SU-DHL-6 (cell line): ENCODE results near the gene DHX9.

Source experiments
- H2AFZ ChIP-seq: fragments of 200-600 bp; sonication (generic); 2 replicates; pipeline ENCODE4 v1.6.1; 2014; ENCODE audit warnings: low read depth, mild to moderate bottlenecking, moderate library complexity, mixed read lengths, antibody characterized with exemption, low read length; ENCODE audit not compliant: severe bottlenecking
- H3F3A ChIP-seq: fragments of 200-600 bp; shearing (Covaris generic); 2 replicates; pipeline ENCODE4 v1.6.0; 2016; ENCODE audit warnings: antibody characterized with exemption, mild to moderate bottlenecking; ENCODE audit not compliant: insufficient read depth
- H3K27ac ChIP-seq: fragments of 200-600 bp; sonication (generic); 2 replicates; pipeline ENCODE4 v1.5.1; 2016; ENCODE audit warnings: low read depth, mild to moderate bottlenecking, low read length, moderate library complexity, mixed read lengths
- H3K27me3 ChIP-seq: fragments of 200-600 bp; sonication (generic), shearing (Covaris generic); 2 replicates; pipeline ENCODE4 v1.6.0; 2014; ENCODE audit warnings: mild to moderate bottlenecking, low read length
- H3K36me3 ChIP-seq: fragments of 200-600 bp; sonication (generic); 2 replicates; pipeline ENCODE4 v1.6.1; 2014; ENCODE audit warnings: mild to moderate bottlenecking, low read length, mixed read lengths
- H3K4me2 ChIP-seq: fragments of 300-600, 200-600 bp; shearing (Covaris generic), sonication (generic); 2 replicates; pipeline ENCODE4 v1.6.0; 2014; ENCODE audit warnings: low read length, low read depth, mild to moderate bottlenecking; ENCODE audit not compliant: poor library complexity, severe bottlenecking
- H3K4me3 ChIP-seq: fragments of 200-600 bp; sonication (generic); 2 replicates; pipeline ENCODE4 v1.5.1; 2014; ENCODE audit warnings: antibody characterized with exemption, low read length, mild to moderate bottlenecking, mixed read lengths; ENCODE audit not compliant: insufficient read depth, poor library complexity, severe bottlenecking
- H3K79me2 ChIP-seq: fragments of 200-600 bp; sonication (generic); 2 replicates; pipeline ENCODE4 v1.6.1; 2014; ENCODE audit warnings: mild to moderate bottlenecking, low read length, moderate library complexity; ENCODE audit not compliant: insufficient read depth
- H3K9ac ChIP-seq: fragments of 200-600 bp; sonication (generic); 2 replicates; pipeline ENCODE4 v1.7.0; 2014; ENCODE audit warnings: mild to moderate bottlenecking, low read length
- H3K9me2 ChIP-seq: fragments of 200-600 bp; sonication (generic); replicated peaks from 2 replicates; pipeline ENCODE4 v1.6.1; 2014; ENCODE audit warnings: low read length; ENCODE audit not compliant: insufficient read depth
- H3K9me3 ChIP-seq: fragments of 200-600 bp; sonication (generic); 2 replicates; pipeline ENCODE4 v1.6.1; 2014; ENCODE audit warnings: low read length, mixed read lengths; ENCODE audit not compliant: insufficient read depth
- H4K20me1 ChIP-seq: fragments of 200-600 bp; sonication (generic); 2 replicates; pipeline ENCODE4 v1.6.1; 2014; ENCODE audit warnings: low read depth, mild to moderate bottlenecking, antibody characterized with exemption, low read length, moderate library complexity, mixed read lengths
- EZH2phosphoT487 ChIP-seq: fragments of 200-600 bp; sonication (generic), shearing (Covaris generic); conservative IDR thresholded peaks from 2 replicates; pipeline ENCODE4 v1.6.1; 2018; ENCODE audit warnings: mild to moderate bottlenecking, antibody characterized with exemption, low read length, moderate library complexity, mixed read lengths
- TF ChIP-seq, protein P1 (sequence below): fragments of 200-600 bp; sonication (generic); IDR thresholded peaks from one replicate; pipeline ENCODE4 v1.5.1; 2017; ENCODE audit warnings: antibody characterized with exemption, mild to moderate bottlenecking, low read length, moderate library complexity; ENCODE audit not compliant: insufficient read depth, poor library complexity, severe bottlenecking

The DHX9 gene

DNA sequence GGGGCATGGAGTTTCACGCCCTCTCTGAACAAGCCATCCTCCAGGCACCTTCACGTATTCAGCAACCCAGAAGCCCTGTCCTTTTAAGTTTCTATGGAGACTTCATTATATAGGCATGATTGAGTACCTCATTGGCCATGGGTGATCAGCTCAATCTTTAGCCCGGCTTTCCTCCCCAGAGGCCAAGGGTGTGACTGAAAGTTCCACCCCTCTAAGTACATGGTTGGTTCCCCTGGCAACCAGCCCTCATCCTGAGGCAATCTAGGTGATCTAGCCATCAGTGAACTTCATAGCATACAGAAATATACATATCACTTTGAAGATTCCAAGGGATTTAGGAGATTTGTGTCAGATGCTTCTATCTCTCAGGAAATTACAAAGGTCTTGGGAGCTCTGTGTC lies 21.3 kb upstream of the DHX9 start:
- Histone ChIP-seq H3K36me3 (no peaks in the 10 kb centered on the region; the same call in 1 of the 2 replicates), H3K9me2 (no peaks in the 10 kb centered on the region), H3K4me3 (no peak overlapping the region), H2AFZ (no peak overlapping the region), H3K79me2 (no peaks in the 10 kb centered on the region), H3K4me2 (no peak overlapping the region), H3K9ac (no peak overlapping the region), H3K27me3 (no peaks in the 10 kb centered on the region), H3K27ac (no peak overlapping the region), H4K20me1 (no peaks in the 10 kb centered on the region), H3F3A (no peaks in the 10 kb centered on the region), H3K9me3 (no peaks in the 10 kb centered on the region)
- no peak for TF ChIP-seq EZH2phosphoT487
- TF ChIP-seq, protein P1, sequence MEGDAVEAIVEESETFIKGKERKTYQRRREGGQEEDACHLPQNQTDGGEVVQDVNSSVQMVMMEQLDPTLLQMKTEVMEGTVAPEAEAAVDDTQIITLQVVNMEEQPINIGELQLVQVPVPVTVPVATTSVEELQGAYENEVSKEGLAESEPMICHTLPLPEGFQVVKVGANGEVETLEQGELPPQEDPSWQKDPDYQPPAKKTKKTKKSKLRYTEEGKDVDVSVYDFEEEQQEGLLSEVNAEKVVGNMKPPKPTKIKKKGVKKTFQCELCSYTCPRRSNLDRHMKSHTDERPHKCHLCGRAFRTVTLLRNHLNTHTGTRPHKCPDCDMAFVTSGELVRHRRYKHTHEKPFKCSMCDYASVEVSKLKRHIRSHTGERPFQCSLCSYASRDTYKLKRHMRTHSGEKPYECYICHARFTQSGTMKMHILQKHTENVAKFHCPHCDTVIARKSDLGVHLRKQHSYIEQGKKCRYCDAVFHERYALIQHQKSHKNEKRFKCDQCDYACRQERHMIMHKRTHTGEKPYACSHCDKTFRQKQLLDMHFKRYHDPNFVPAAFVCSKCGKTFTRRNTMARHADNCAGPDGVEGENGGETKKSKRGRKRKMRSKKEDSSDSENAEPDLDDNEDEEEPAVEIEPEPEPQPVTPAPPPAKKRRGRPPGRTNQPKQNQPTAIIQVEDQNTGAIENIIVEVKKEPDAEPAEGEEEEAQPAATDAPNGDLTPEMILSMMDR, result no peak

DNA sequence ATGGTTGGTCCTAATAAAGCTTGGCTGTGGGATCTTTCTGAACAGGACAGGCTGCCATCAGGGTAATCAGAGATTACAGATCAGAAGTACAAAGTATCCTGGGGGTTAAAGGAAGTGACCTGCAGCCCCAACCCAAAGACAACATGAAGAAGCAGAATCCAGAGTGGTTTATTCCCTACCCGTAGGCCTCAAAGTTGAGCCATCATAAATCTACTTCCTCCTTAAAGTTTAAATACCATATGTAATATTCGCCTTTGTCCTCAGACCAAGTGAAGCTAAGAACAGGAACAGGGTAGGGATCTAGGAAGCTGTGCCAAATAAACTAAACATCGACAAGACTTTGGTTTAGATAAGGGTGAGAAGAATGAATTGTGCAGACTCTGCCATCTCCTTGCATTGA lies 15.9 kb upstream of the DHX9 start:
- no peaks in the 10 kb centered on the region for H3K9me3 ChIP-seq
- H3K27ac ChIP-seq, result no peak overlapping the region
- H3K27me3 ChIP-seq, result no peaks in the 10 kb centered on the region
- no peak overlapping the region for H2AFZ ChIP-seq
- H3F3A ChIP-seq, result no peaks in the 10 kb centered on the region
- no peak overlapping the region for H3K4me3 ChIP-seq
- H3K4me2 ChIP-seq, result no peak overlapping the region
- H3K9me2 ChIP-seq, result no peaks in the 10 kb centered on the region
- H4K20me1 ChIP-seq, result no peaks in the 10 kb centered on the region
- H3K36me3 ChIP-seq, result no peaks in the 10 kb centered on the region
- no peak overlapping the region for H3K9ac ChIP-seq
- TF ChIP-seq EZH2phosphoT487, result no peak
- TF ChIP-seq, protein P1, result no peak
- H3K79me2 ChIP-seq, result no peaks in the 10 kb centered on the region

DNA sequence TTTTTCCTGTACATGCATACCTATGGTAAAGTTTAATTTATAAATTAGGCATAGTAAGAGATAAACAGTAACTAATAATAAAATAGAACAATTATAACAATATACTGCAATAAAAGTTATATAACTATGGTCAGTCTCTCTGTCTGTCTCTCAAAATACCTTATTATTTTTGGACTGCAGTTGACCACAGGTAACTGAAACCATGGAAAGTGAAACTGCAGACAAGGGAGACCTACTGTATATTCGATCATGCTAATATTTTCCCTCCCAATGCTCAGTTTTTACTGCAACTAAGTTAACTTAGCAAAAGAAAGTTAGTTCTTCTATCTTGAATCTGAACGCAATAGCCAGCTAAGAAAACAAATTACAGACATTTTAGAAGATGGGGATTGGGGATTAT lies 12.3 kb upstream of the DHX9 start:
- Histone ChIP-seq H4K20me1 (no peaks in the 10 kb centered on the region), H3K9me2 (no peaks in the 10 kb centered on the region), H3K79me2 (no peaks in the 10 kb centered on the region), H3K4me3 (no peak overlapping the region), H2AFZ (no peak overlapping the region), H3K9me3 (no peaks in the 10 kb centered on the region), H3F3A (no peaks in the 10 kb centered on the region), H3K27ac (no peak overlapping the region), H3K36me3 (no peaks in the 10 kb centered on the region), H3K27me3 (no peaks in the 10 kb centered on the region), H3K9ac (no peak overlapping the region), H3K4me2 (no peak overlapping the region)
- TF ChIP-seq, protein P1, result no peak
- no peak for TF ChIP-seq EZH2phosphoT487
